HepG2 (cell line): ENCODE results near the gene CTXN1. TPM values are rescaled to one million over a fixed set of nuclear protein-coding genes. Genes with fewer than 3 reads are reported as not detected.

Source experiments
- ADNP ChIP-seq: sonication (generic); formaldehyde crosslinking; IDR thresholded peaks from 2 replicates; pipeline ENCODE4 v1.4.0; 2020; ENCODE audit warnings: missing genetic modification reagents
- DMTF1 ChIP-seq: sonication (generic); formaldehyde crosslinking; IDR thresholded peaks from 2 replicates; pipeline ENCODE4 v1.4.0; 2020; ENCODE audit warnings: mild to moderate bottlenecking, missing genetic modification reagents
- E2F5 ChIP-seq: sonication (generic); formaldehyde crosslinking; conservative IDR thresholded peaks from 2 replicates; pipeline ENCODE4 v1.4.0; 2020; ENCODE audit warnings: missing genetic modification reagents
- HNF1B ChIP-seq: sonication (generic); formaldehyde crosslinking; IDR thresholded peaks from 2 replicates; pipeline ENCODE4 v1.5.1; 2020; ENCODE audit warnings: mild to moderate bottlenecking, moderate library complexity, missing genetic modification reagents
- KAT7 ChIP-seq: IDR thresholded peaks from 2 replicates; pipeline ENCODE4 v1.6.1; 2018; ENCODE audit warnings: borderline replicate concordance, missing compliant biosample characterization
- KDM5B ChIP-seq: sonication (generic); formaldehyde crosslinking; IDR thresholded peaks from 2 replicates; pipeline ENCODE4 v1.4.0; 2020; ENCODE audit warnings: missing genetic modification reagents, mild to moderate bottlenecking, borderline replicate concordance
- NAIF1 ChIP-seq: sonication (generic); formaldehyde crosslinking; IDR thresholded peaks from 2 replicates; pipeline ENCODE4 v1.5.0; 2020; ENCODE audit warnings: mild to moderate bottlenecking, missing genetic modification reagents, borderline replicate concordance
- NCOR1 ChIP-seq: fragments of 200-600 bp; sonication (generic); IDR thresholded peaks from 2 replicates; pipeline ENCODE4 v1.7.0; 2017; ENCODE audit warnings: antibody characterized with exemption, low read length, borderline replicate concordance
- PRDM10 ChIP-seq: sonication (generic); formaldehyde crosslinking; IDR thresholded peaks from 2 replicates; pipeline ENCODE4 v1.4.0; 2020; ENCODE audit warnings: low read depth, missing genetic modification reagents
- RNF219 ChIP-seq: sonication (generic); formaldehyde crosslinking; IDR thresholded peaks from 2 replicates; pipeline ENCODE4 v1.5.0; 2020; ENCODE audit warnings: mild to moderate bottlenecking, missing genetic modification reagents
- TEAD2 ChIP-seq: sonication (generic); formaldehyde crosslinking; IDR thresholded peaks from 2 replicates; pipeline ENCODE4 v1.9.0; 2021; ENCODE audit warnings: missing genetic modification reagents
- XBP1 ChIP-seq: sonication (generic); formaldehyde crosslinking; IDR thresholded peaks from 2 replicates; pipeline ENCODE4 v1.5.0; 2020; ENCODE audit warnings: missing genetic modification reagents
- ZEB1 ChIP-seq: IDR thresholded peaks from 2 replicates; pipeline ENCODE4 v1.6.1; 2012; ENCODE audit warnings: mild to moderate bottlenecking, low read depth, inconsistent platforms; ENCODE audit not compliant: insufficient replicate concordance
- ZNF264 ChIP-seq: sonication (generic); formaldehyde crosslinking; IDR thresholded peaks from 2 replicates; pipeline ENCODE4 v1.4.0; 2020; ENCODE audit warnings: missing genetic modification reagents
- ZNF567 ChIP-seq: sonication (generic); formaldehyde crosslinking; IDR thresholded peaks from 2 replicates; pipeline ENCODE4 v1.8.1; 2023; ENCODE audit warnings: mild to moderate bottlenecking, missing genetic modification reagents, borderline replicate concordance
- ZNF652 ChIP-seq: IDR thresholded peaks from 2 replicates; pipeline ENCODE4 v1.6.1; 2016; ENCODE audit warnings: low read depth, borderline replicate concordance
- ZNF839 ChIP-seq: sonication (generic); formaldehyde crosslinking; IDR thresholded peaks from 2 replicates; pipeline ENCODE4 v1.4.0; 2020; ENCODE audit warnings: missing genetic modification reagents, mild to moderate bottlenecking, borderline replicate concordance
- ZSCAN9 ChIP-seq: IDR thresholded peaks from 2 replicates; pipeline ENCODE4 v1.6.1; 2016; ENCODE audit warnings: borderline replicate concordance
- polyA plus RNA-seq, 8 experiments: library from polyadenylated mRNA; depleted of rRNA in 3 of 8; stranded (reverse) in 7 of 8; unstranded in 1 of 8; fragments of >200 nt; fragmentation: Illumina TruSeq in 4 of 8; extraction: Trizol in 4 of 8; gene quantifications; 2 replicates each; pipeline versions ENCODE4 v1.2.1 to v1.2.3, GENCODE V29; 2011 to 2016; ENCODE audit warnings: low read depth in 4 of 8, missing spikeins in 1 of 8, mixed read lengths in 1 of 8; ENCODE audit not compliant: insufficient read depth in 1 of 8
- total RNA-seq, 5 experiments: library from RNA; depleted of rRNA; stranded (reverse); fragments of >200 nt; fragmentation: Illumina TruSeq; extraction: Trizol; gene quantifications; 2 replicates each; pipeline ENCODE4 v1.2.3, GENCODE V29; 2016; ENCODE audit warnings: low read depth in 1 of 5

Gene CTXN1
- total and polyA plus RNA-seq, 2 of the 13 experiments (the other 11 are each of a cell fraction or from before 2014, with no cell fraction given) = 0.11 TPM; not detected in 1

GRCh38 chr19:7925171-7925851, 624 bp downstream of the CTXN1 start (continued):
- TF ChIP-seq HNF1B (CRISPR knock-in tag) (no peak), XBP1 (CRISPR knock-in tag) (no peak), E2F5 (peak; percentile 67; the same call in 1 of the 2 replicates), RNF219 (CRISPR knock-in tag) (no peak), PRDM10 (no peak), KDM5B (peak; percentile 85; the same call in 1 of the 2 replicates), NCOR1 (no peak), ZNF567 (CRISPR knock-in tag) (no peak), DMTF1 (CRISPR knock-in tag) (no peak), KAT7 (CRISPR knock-in tag) (no peak), ZEB1 (no peak), ZNF839 (no peak), NAIF1 (CRISPR knock-in tag) (no peak), ZNF652 (no peak), ZNF264 (no peak), ADNP (CRISPR knock-in tag) (no peak), TEAD2 (CRISPR knock-in tag) (peak; percentile 90; the same call in 1 of the 2 replicates), ZSCAN9 (CRISPR knock-in tag) (no peak; the same call in 1 of the 2 replicates)
